Kidney capillary endothelial cell (primary cell): Measurements from ENCODE around the gene CCNJ.
"Not testable (repeated sequence)": the region's sequence is repeated elsewhere in the genome, so short reads cannot be mapped to it uniquely, and the experiment has no call there.

ENCODE experiments used
- DNase-seq: peaks from one replicate; pipeline ENCODE4 v3.0.0-alpha.2; 2018; ENCODE audit warnings: low spot score

The CCNJ gene, protein sequence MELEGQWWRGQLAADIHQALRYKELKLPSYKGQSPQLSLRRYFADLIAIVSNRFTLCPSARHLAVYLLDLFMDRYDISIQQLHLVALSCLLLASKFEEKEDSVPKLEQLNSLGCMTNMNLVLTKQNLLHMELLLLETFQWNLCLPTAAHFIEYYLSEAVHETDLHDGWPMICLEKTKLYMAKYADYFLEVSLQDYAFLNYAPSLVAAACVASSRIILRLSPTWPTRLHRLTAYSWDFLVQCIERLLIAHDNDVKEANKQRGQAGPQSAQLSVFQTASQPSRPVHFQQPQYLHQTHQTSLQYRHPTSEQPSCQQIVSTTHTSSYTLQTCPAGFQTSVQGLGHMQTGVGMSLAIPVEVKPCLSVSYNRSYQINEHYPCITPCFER

DNA sequence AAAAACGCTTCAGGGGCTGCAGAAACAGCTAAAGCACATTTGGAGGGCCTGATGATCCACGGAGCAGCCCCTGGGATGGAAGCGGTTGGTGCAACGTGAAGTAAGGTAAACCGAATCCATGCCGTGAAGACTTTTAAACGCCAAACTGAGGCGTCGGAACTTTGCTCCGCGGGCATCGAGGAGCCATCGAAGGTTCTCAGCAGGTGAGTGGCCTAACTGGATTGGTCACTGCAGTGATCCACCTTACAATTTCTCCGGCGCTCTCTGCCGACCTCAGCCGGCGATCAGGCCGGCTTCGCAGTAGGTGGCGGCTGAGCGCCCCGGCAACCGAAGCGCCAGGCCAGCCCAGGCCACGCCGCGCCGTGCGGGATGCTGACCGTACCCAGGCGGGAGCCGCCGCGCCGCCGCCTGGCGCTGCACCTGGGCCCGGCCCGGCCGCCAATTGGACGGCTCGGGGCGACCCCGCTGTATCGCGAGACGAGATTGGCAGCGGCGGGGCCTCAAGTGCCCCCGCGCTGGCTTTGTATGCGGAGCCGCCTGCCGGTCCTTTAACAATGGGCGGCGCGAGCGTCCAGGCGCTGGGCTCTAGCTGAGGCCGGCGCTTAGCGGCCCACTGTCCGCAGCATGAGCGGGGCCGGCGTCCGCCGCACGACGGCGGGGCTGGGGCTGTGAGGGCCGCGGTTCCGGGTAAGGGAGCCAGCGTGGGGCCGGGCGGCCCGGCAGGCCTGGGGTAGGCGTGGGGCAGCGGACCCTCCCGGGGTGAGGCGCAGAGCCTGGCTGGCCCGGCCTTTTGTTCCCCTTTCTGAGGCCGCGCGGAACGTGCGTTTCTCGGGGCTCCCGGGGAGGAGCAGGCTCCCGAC, at the start of gene CCNJ:
TSS of gene CCNJ (plus strand) at position 551 of the 860 bp plus-strand sequence. CDS start 811 bp downstream, outside the sequence.
- peak; percentile 81 for DNase-seq

DNA sequence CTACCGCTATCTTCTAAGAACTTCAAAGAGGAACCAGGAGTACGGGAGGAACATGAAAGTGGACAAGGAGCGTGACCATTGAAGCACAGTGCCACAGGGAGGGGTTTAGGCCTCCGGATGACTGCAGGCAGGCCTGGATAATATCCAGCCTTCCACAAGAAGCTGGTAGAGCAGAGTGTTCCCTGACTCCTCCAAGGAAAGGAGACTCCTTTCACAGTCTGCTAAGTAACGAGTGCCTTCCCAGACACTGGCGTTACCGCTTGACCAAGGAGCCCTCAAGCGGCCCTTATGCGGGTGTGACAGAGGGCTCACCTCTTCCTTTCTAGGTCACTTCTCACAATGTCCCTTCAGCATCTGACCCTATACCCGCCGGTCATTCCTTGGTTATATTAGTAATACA, 49.0 kb upstream of the CCNJ start:
- not testable (repeated sequence) for DNase-seq

DNA sequence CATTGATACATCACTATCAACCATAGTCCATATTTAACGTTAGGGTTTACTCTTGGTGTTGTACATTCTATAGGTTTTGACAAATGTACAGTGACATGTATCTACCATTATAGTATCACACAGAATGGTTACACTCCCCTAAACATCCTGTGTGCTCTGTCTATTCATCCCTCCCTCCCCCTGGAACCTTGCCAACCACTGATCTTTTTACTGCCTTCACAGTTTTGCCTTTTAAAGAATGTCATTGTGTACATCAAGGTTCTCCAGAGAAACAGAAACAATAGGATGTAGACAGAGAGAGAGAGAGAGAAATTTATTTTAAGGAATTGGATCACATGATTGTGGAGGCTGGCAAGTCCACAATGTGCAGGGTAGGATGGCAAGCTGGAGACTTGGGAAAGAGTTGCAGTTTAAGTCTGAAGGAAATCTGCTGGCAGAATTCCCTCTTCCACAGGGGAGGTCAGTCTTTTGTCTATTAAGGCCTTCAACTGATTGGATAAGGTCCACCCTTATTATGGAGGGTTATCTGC, 45.1 kb upstream of the CCNJ start:
- DNase-seq: no peak

DNA sequence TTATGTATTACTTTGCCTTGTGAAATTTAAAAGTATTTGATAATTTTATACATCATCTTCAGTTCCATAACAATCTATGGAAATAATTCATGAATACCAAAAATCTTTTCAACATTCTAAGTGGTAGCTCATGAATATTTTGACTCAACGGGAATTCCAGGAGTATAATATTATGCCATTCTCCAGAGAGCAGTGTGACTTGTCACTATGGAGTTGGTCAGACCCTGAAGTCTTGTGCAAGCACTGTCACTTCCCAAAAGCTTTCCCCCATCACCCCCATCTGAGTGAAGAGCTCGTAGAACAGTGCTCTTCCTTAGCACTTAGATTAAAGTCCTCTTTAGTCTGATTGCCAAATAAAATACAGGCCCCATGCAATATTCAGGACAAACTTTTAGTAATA, 29.4 kb upstream of the CCNJ start:
- no peak for DNase-seq

DNA sequence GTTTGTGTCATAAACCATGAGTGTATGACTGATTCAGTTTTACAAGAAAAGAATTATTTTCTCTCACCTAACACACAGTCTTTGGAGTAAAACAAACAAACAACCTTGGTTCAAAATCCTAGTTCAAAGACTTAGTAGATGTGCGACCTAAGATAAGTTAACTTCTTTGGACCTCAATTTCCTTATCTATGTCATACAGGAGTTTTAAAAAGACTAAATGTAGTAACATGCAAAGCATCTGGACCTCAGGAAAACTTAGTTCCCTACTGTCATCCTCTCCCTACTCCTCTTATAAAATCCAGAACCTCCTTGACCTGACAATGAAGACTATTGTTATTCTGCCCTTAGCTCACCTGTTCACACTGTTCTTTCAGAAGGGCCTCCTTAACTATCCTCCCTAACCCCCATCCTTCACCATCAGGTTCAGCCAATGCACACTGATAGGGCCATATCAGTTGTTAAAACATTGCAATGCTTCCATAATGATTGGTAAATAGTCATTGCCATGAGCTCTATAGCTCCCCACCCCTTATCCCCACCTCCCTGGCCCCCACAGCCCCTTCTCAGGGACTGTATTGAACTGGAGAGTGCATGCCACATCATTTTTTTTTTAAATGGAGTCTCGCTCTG, 28.8 kb upstream of the CCNJ start:
- no peak for DNase-seq

DNA sequence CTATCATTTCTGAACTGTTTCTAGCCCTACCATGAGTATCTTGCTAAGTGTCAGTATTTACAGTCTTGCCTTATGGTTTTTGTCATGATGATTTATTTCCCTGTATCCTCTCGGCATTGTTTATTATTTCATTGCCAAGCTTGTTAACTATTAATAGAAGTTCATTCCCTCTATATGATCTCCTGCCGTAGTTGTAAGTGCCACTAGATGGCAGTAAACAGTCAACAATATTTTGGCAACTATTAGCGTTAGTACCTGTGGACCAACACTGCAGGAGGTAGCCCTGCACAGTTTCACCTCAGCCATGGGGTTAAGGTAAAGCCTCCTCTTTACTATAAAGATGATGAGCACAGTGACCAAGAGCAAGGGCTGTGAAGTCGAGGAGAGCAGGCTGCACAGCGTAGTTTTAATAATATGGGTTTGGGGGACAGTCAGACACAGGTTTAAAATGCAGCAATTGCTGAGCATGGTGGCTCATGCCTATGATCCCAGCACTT, 26.1 kb upstream of the CCNJ start:
- peak; percentile 63 for DNase-seq

DNA sequence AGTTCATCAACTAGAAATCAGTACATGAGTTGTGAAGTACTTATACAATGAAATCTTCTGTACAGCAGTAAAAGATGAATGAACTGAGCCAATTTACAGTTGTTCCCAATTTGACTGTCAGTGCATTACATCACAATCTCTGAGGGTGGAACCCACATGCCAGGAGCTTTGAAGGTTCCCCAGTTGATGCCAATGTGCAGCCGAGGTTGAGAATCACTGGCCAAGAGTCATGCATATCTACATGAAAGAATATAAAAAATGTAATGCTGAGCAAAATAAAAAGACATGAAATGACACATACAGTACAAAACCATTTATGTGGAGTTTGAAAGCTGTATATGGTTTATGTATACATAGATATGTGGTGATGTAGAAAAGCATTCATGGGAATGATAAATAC, 22.1 kb upstream of the CCNJ start:
- DNase-seq: no peak

DNA sequence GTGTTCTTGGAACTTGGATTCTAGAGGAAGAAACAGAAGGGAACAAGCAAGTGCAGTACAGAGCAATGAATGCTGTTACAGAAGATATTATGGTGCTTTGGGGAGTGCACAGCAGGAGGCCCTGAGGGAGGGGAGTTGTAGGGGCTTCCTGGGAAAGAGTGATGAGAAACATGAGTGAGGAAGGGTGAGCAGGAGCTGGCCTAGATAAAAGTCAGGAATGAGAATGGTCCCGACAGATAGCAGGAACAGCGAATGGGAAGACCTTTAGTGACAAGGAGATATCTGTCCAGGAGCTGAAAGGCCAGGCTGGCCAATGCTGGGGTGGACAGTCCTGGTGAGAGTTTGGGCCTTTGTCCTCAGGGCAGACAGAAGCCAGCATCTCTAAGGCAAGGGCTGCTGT, 20.6 kb upstream of the CCNJ start:
- DNase-seq: no peak

DNA sequence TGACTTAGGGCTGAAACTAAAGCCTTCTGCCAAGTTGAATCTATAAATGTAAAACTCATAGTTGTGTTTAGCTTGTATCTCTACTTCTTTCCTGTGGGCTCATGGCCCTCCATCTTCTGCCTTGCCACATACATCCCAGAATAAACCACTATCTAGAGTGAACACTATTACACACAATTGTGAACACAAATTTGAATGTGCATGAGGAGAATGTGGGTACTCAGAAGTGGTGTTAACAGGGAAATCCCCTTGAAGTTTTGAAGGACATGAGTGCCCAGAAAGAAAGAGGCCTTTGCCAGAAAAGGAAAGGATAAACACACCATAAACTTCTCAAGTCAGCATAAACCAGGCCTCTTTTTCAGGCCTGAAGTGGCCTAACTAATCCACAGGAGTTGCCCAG, 20.2 kb upstream of the CCNJ start:
- no peak for DNase-seq

DNA sequence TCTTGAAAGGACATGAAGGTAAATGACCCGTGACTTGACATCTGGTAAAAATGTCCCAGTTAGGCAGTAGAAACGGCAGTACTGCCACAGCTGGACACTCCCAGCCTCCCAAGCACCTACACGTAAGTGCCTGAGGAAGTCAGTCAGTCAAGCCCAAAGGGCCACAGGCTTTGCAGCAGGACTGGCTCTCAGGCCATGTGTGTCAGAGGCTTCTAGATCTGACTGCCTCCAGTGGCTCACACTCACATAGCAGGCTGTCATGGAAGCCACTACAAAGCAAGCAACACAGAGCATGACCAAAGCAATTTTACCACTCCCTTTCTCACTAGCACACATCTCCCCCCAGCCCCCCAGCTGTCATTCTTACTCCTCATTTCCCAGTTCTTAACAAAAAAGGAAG, 17.8 kb upstream of the CCNJ start:
- peak; percentile 10 for DNase-seq

DNA sequence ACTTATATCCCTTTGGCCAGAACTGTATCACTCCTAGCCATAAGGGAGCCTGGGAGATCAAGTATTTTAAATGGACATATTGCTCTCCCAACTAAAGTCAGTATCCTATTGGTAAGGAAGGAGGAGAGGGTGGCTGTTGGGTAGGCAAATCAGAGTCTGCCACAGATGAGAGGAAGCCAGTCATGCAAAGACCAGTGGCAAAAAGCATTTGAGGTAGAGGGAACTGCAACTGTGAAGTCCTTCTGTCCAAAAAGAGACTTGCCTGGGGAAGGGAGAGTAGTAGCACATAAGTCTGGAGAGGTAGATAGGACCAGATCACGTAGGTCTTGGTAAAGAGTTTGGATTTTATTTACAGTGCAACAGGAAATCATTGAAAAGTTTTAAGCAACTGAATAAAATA, 8.8 kb upstream of the CCNJ start:
- DNase-seq: no peak

DNA sequence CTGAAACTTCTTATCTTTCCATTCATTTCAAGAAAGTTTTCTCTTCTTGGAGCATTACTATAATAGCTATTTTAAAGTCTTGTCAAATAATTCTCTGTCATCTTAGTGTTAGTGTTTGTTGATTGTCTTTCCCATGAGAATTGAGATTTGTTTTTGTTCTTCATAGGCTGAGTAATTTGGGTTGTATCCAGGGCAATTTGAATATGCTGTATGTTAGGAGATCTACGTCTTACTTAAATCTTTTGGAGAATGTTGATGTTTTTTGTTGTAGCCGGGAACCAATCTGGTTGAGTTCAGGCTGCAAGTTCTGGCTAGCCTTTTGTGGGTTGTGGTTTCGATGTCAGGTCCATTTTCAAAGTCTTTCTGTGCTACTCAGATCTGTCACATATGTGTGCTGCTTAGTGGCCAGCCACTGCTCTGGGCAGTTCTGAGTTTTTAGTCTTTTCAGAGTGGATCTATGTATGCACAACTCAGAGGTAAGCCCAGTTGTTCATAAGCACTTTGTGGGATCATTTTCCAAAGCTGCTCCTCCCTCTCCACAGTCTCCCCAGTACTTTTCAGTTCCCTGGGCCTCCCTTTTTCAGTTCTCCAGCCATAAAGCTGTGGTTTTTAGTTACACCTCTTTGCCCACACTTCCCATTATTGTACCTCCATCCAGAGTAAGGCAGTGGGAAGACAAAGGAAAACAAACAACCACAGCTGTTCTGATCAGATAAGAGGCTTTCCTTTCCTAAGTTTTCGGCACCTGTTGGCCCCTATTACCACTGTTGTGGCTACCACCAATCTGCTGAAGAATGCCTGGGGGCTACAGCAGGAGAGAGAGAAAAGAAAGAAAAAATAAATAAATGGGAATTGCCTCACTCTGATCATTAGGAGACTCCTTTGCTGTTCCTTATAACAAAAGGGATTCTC, 4.7 kb upstream of the CCNJ start:
- no peak for DNase-seq

DNA sequence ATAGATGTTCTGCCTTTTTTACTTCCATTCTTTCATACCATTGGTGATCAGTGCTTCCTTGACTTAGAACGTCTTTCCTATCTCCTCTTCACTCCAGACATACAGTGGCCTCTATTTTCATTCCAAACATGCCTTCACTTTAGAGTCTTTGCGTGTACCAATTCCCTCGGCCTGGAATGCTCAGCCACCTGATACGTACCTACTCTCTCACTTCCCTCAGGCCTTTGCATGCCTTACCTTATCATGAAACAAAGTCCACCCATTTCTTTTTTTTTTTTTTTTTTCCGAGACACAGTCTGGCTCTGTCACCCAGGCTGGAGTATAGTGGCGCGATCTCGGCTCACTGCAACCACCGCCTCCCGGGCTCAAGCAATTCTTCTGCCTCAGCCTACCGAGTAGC, 2.2 kb upstream of the CCNJ start:
- no peak for DNase-seq

DNA sequence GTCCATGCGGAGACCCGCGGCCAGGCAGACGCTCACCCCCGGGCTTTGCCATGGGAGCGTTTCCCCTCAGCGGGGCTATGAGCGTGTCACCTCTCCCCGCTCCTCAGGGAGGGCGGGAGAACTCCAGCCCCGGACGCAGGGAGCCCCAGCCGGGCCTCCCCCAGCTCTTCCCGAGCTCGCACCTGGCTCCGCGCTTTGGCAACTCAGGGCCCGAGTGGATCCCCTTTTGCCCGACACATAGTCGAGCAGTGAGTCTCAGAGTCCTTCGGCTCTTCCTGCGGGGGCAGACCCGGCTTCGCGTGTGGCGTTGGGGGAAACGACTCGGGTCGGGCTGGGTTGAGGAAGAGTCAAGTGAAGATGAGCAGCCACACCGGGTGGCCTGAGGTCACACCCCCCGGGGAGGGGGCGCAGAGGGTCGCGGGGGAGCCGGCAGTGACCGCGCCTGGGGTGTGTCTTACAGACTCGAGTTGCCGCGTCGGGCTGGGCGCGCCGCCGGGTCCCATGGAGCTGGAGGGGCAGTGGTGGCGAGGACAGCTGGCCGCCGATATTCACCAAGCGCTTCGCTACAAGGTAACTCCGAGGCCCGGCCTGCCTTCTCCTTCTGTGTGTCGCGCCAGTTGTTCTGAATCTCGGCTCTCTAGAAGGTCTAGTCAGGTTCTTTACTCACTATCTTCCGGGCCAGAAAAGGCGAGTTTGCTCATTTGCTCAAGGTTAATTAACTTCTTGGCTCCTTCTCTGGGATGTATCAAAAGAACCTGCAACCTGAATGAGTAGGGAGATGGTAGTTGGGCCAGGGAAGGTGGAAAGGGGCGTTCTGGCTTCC, 721 bp downstream of the CCNJ start:
- peak; percentile 35 for DNase-seq

DNA sequence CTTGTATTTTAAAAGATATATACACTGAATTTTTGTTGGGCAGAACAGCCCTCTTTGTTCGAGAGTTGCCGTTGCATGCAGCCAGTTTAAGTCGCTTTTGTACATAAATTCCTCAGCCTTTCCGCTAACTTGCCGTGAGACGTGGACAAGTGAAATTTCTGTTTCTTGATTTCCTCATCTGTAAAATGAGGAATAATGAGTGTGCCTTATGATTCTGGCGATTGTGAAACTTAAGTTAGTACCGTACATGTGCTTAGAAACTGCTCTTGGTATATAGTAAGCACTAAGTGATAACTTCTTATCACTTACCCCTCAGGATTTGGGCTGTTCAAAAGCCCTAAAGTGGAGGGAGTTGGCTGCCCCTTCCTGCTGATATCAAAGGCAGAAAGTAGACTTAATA, 1.4 kb downstream of the CCNJ start:
- DNase-seq: peak; percentile 20

DNA sequence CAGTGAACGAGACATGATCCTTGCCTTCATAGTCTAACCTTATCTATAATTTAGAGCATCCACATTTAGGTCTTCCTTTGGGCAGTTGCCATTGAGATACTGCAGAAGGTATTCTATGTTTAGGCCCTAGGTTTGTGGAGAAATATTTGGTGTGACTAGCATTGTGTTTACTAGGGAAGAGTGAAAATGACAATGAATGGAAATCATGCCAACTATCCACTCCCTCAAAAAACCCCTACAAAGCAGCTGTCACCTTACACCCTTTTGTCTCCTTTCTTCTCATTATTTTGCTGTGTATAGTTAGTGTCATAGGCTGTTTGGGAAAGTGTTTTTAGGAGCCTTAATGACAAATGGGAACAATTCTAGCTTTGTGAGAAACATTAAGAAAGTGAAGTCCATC, 3.2 kb downstream of the CCNJ start:
- no peak for DNase-seq

DNA sequence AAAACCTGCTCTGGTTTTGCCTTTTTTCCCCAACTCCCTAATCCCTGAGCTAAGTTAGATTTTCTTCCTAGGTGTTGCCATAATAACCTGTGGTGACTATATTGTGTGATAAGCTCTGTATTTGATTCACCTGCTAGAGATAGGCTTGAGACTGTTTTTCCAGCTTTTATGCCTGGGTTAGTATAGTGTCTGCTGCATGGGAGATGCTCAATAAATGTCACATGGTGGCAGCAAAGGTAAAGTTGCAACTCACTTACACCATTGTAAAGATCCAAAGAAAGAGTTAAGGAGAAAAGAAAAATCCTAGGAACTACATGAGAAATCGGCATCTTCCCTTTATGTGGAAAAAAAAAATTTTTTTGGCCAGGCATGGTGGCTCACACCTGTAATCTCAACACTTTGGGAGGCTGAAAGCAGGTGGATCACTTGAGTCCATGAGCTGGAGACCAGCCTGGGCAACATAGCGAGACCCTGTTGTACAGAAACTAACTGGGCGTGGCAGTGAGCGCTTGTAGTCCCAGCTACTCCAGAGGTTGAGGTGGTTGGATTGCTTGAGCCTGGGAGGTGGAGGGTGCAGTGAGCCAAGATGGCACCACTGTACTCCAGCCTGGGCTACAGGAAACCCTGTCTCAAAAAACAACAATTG, 3.7 kb downstream of the CCNJ start:
- DNase-seq: no peak

DNA sequence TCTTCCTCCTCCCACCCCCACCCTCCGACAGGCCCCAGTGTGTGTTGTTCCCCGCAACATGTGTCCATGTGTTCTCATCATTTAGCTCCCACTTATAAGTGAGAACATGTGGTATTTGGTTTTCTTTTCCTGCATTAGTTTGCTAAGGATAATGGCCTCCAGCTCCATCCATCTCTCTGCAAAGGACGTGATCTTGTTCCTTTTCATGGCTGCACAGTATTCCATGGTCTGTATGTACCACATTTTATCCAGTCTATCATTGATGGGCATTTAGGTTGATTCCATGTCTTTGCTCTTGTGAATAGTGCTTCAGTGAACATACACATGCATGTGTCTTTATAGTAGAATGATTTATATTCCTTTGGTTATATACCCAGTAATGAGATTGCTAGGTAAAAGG, 4.5 kb downstream of the CCNJ start:
- DNase-seq: not testable (repeated sequence)

DNA sequence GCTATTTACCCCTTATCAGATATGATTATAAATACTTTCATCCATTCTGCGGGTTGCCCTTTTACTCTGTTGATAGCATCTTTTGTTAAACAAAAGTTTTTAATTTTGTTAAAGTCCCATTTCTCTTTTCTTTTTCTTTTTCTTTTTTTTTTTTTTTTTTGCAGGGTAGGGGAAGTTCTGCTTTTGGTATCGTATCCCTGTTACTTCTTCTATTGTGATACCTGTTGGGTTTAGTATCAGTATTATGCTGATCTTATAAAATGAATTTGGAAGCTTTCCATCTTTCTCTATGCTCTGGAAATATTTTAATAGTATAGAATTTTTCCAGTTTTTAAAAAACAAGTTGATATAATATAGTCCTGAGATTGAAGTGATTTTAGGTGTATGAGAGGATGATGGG, 6.0 kb downstream of the CCNJ start:
- no peak for DNase-seq

DNA sequence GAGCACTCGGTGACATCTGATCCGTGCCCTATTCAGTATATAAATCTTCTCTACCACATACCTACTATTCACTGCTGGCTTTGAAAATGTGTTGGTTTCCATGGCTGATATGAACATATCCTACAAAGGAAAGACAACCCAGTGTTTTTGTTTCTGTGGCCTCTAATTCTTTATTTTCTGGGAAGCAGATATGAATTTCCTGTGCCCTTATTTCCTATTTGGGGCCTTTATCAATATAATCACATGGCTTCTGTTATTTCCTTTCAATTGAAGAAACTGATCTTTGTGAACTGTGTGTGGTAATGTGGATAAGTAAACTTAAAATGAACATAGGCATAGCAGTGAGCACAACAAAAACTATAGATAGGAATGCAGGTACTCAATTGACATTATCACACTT, 10.6 kb downstream of the CCNJ start:
- DNase-seq: no peak
